GM19455 (cell line): ENCODE measurements around the gene JARID2.

ENCODE experiments used
- ATAC-seq: cut with Tn5 transposase; IDR thresholded peaks from one replicate; pipeline ENCODE4 v1.9.1; 2021; ENCODE audit not compliant: unreplicated experiment

The JARID2 gene

GRCh38 chr6:15391500-15391899 is 145.6 kb downstream of the JARID2 start:
- ATAC-seq, result no peak

DNA sequence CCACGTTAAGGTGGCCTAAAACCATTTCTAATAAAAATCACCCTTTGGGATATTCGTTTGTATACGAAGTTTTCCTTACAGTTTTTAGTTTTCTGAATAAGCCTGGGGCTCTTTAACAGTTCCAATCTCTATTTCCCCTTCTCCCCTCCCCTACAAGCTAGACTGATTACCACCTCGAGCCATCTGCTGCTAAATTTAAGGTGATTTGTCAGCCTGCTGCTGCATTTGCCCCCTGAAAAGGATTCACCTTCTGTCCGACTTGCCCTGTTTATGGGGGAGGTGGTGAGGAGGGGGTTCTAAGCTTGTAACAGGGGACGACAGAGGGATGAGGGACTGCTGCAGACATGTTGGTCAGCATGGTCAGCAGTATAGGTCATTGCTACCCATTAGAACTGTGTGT is 146.3 kb downstream of the JARID2 start:
- ATAC-seq, result no peak

- ATAC-seq, result no peak
Observed at GRCh38 chr6:15393605-15394004, 147.7 kb downstream of the JARID2 start.

DNA sequence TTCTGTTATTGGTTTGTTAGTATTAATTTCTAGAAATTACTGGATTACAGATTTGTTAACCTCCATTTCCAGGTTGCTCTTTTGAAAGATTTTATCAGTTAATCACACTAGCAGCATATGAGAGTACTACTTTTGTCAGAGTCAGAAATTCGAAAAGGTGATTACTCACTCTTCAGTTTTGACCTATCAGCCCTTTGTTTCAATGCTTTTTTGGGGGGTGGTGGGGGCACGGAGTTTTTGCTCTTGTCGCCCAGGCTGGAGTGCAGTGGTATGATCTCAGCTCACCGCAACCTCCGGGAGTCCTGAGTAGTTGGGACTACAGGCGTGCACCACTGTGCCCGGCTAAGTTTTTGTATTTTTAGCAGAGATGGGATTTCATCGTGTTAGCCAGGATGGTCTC is 149.2 kb downstream of the JARID2 start:
- no peak for ATAC-seq

- ATAC-seq, result no peak
Observed at GRCh38 chr6:15396808-15397207, 150.9 kb downstream of the JARID2 start.

DNA sequence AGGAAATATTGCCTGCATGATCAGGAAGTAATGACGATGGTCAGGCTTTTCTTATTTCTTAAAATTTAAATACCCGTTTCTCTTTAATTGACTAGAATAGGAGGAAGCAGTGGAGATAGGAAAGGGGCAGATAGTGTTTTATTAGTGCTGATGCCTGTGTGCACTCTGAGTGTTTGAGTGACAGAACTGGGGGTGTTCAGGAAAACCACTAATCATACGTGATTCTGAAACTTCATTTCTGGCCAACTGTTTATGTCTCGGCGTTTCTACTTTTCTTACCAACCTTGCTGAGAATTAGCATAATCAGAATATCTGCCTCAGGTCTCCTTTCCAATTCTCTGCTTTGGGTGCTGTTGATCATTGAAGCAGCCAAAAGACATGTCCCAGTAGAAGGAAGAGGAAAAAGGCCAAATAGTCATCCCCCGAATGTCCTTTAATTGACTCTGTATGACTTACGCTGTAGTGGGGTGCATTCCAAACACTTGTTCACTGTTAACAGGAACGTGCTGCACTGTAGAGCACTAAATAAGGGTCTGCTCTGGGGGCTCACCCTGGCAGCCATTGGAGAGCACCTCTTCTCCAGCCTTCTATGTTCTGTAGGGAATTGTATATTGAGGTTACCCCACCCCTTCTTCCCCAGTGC is 152.9 kb downstream of the JARID2 start:
- no peak for ATAC-seq

GRCh38 chr6:15399641-15400470 is 154.0 kb downstream of the JARID2 start:
- no peak for ATAC-seq

DNA sequence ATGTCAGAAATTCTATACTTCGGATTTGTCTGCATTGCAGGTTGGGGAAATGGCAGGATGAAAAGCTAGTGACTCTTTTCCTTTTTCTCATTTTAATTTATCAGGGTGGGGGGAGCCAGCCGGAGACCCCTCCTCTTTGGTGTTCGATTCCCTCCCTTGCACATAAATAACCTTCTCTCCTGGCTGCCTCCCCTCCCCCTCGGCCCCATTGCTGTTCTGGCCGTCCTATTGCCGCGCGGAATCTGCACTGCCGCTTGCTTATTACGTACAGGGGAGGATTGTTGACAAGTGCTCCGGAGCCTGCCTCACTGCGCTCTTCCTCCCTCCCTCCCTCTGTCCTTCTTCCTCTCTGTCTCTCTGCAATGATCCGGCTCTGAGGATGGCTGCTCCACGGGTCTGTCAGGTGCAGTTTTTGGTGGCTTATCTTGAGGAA is 154.7 kb downstream of the JARID2 start:
- no peak for ATAC-seq

- no peak for ATAC-seq
Observed at GRCh38 chr6:15401120-15401519, 155.3 kb downstream of the JARID2 start.

- ATAC-seq, result no peak
Observed at GRCh38 chr6:15401769-15402250, 155.9 kb downstream of the JARID2 start.

DNA sequence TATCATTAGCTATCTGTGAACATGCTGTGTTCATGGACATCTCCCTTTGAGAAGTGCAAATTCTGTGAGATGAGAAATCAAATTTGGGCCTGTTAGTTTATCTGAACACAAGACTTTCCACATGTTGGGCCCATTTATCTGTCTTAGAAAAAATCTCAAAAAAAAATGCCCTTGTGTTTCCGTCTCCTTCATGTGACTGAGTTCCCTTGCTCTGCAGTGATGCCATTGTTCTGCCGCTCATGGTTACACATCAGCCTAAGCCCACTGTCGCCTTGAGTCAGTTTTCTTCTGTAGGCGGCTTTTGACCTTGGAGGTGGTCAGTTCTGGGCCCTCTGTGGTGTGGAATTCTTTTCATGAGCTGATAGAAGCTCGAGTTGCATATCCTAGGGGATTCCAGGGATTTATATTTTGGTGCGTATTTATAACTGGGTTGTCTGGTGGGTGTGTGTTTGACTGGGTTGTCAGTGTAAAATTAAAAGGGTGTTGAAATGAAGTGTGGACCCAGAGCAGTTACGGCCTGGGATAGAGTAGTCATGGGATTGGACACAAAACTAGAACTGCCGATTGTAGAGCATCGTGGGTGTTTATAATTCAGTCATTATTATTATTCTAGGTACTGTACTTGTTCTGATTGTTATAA is 156.7 kb downstream of the JARID2 start:
- no peak for ATAC-seq

- no peak for ATAC-seq
Observed at GRCh38 chr6:15403094-15403755, 157.4 kb downstream of the JARID2 start.

DNA sequence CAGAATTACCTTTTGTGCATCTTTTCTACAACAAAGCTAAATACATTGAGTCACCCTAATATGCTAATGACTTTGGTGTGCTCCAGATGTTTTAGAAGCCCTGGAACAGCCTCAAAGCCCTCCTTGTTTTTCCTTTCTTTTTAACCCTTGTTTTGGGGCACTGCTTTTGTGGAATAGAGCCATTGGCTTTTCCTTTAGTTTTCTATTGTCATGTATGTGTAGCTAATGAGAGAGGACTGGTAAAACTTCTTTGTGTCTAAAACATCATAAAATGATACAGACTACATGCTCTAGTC is 158.8 kb downstream of the JARID2 start:
- ATAC-seq, result no peak

DNA sequence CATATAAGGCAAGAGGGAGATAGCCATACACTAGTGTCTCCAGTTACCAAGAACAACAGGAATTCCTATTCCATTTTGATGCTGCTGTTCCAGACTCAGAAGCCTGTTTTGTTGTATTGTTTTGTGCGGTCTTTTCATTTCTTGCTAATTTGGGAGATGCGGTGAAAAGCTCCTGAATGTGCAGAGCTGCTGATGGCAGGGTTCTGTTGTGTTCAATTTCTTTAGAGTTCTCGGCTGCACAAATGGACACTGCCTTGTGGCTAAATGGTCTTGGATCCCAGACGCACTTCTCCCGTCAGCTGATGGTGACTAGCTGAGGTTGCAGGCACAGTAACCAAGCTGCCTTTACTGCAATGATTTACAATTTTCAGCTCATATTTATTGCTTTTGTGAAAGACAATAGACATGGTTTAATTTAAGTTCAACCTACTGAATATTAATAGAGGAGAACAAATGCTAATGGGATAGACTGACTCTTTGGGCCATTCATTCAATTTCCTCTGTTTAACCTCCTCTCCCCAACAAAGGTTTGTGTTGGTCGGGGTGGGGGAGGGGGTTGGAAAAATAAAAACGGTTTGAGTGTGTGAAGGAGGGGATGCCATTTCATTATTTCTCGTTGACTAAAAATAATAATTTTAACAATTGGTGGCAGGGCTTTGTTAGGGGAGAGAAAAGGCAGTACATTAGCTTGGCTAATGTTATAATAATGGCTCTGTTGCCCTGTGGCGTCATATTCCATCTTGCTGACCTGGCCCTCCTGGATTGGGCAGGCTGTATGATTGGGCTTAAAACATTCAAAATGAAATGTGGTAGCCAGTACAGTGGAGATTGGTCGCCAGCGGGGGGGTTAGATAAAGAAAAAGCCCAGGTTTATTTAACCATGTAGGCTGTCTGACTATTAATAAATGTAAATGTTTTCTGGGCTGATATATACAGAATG is 159.5 kb downstream of the JARID2 start:
- ATAC-seq, result no peak

GRCh38 chr6:15406452-15406851 is 160.6 kb downstream of the JARID2 start:
- no peak for ATAC-seq

GRCh38 chr6:15408008-15408407 is 162.1 kb downstream of the JARID2 start:
- no peak for ATAC-seq

- no peak for ATAC-seq
Observed at GRCh38 chr6:15408758-15409157, 162.9 kb downstream of the JARID2 start.

GRCh38 chr6:15409301-15410125 is 163.6 kb downstream of the JARID2 start:
- ATAC-seq, result no peak

DNA sequence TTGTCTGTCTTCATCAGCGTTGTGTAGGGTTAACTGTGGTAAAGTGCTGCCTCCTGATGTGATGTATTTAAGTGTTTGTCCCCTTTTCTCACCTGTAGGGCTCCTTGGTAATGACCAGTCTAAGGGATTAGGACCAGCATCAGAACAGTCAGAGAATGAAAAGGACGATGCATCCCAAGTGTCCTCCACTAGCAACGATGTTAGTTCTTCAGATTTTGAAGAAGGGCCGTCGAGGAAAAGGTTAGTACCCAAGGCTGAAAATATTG is 164.2 kb downstream of the JARID2 start:
- ATAC-seq, result no peak

DNA sequence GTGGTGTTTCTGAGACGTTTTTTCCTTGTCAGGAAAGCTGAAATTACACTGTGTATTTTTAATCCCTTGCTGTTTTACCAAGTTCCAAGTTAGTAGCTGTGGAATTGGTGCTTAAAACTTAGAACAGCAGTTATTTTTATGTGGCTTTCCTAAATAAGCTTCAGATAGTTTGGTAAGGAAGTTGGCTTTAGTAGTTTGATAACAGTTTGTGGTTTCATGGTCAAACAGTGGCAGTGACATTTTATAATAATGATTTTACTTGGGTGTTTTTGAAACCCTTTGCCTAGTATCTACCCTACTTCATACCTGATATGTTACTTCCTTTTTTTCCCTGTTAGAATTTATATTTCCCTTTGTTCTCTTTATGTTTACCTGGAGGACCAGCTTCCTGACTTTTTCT is 164.9 kb downstream of the JARID2 start:
- ATAC-seq, result no peak
